Fibroblast of skin of back (primary cell): ENCODE measurements around the gene TTC13.

Experiments used
- DNase-seq: peaks from one replicate; pipeline ENCODE4 v3.0.0-alpha.2; 2013

Gene TTC13

GRCh38 chr1:230940848-230941247 lies 37.8 kb downstream of the TTC13 start:
- peak; percentile 46 for DNase-seq

- peak; percentile 56 for DNase-seq
Measured at GRCh38 chr1:230939806-230940489, 38.7 kb downstream of the TTC13 start.

GRCh38 chr1:230938924-230939368 lies 39.7 kb downstream of the TTC13 start:
- no peak for DNase-seq

DNA sequence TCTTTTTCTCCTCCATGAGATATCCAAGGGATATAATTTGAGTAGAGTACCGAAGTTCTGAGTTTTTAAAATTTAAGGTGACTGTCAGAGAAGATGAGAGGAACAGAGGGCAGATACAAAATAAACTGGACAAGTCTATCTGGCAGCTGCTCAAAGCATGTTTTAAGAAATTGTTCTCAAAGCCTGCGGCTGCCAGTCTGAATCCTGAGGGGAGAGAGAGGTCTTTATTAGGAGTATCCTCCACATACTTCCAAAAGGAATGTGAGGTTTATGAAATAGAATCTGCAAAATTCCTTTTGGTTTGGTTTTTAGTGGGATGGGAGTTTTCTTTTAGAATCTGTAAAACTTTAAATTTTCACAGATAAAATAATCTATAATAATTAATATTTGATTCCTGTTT lies 41.3 kb downstream of the TTC13 start:
- peak; percentile 58 for DNase-seq

DNA sequence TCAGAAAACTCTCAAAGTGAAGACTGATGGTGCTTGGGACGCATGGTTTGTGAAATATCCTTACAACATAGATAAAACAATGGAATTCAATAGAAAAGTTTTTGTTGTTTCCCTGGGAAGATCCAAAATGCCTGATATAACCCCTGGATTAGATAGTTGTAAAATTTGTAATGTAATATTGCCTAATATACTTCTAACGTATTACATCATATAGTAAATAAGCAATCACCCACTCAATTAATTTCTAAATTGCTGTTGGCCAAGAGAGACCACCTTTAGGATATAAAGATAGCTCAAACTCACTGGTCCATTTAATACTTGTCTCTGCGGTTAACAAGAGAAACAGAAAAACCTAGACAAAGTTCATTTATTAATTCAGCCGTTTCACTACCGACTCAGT lies 42.2 kb downstream of the TTC13 start:
- no peak for DNase-seq

DNA sequence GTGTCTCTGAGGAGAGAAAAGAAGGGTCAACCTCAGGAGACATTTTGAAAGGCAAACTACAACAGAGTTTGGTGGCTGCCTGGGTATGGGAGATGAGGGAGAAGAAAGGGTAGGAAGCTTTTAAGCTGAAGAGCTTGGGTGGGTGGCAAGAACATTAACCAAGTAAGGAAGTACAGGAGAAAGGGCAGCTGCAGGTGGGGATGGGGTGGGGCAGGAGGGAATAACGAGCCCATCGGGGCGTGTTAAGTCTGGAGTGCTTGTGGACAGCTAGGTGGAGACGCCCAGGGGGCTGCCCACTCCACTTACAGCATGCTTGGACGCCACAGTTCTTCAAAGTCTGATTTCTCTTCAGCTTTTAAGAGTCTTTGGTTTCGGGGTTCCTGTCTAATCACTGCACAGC lies 42.8 kb downstream of the TTC13 start:
- DNase-seq = no peak

DNA sequence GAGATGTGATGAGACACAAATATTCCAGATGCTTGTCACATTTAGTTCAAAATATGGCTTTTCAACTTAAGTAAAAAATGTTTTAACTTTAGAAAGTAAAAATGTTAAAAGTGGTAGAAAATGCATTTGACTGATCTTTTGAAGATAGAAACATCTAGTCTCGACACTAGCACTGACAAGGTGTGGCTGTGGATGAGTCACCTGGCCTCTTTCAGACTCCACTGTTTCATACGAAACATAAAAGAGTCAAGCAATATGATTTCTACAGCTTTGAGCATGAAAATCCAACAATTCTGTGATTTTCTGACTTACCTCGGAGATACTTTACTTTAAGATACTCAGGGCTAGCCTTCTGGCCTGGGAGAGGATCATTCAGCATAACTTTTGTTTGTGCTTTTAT lies 47.7 kb downstream of the TTC13 start:
- no peak for DNase-seq

- no peak for DNase-seq
Measured at GRCh38 chr1:230926182-230926581, 52.5 kb downstream of the TTC13 start.

DNA sequence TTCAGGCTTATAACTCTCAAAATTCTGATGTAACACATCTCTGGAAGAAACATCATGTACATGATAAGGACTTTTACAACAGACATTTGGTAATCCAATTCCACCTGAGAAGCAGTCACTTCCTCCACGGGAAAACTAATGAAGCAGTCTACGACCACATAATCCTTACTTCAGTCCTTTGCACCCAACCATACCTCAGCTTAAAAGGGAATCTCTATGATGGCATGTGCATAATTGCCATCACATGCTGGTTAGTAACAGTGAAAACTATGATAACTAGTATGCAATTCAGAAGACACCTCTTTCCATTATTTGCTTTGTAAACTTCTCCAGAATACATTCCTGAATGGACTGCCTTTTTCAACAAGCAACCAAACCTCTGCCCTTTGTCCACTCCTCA lies 53.1 kb downstream of the TTC13 start:
- DNase-seq = no peak

DNA sequence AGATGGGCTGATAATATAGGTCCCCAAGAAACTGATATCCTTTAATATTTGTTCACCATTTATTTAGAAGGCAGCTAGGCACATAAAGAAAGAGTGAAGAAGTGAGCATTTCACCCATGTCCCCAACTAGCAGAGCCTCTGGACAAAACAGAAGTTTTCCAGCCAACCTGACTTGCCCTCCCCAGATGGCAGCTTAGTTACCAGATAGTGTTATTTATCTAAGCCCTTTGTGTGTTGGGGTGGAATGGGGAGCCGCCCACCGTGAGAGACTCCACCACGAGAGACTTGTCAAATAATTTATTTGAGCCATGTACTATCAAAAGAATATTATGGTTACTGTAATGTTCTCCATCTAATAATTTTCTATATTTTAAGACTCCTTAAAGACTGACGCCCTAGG lies 55.5 kb downstream of the TTC13 start:
- no peak for DNase-seq

DNA sequence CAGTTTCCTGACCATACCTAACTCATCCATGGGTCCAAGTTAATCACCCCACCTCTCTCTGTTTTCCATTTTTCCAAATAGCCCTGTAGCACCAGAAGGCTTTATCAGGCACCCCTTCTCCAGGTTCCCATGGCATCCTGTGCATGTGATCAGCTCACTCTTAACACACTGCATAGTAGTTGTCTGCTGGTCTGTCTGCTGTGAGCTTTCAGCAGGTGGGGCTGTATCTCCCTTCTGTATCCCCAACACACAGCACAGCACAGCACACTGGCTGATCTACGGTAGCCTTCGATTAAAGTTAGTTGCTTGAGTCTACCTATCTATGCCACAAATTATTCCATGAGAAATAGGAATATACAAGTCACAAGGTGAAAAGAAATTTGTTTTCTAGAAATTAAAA lies 56.0 kb downstream of the TTC13 start:
- DNase-seq = no peak

GRCh38 chr1:230919207-230919606 lies 59.5 kb downstream of the TTC13 start:
- DNase-seq = no peak

- peak; percentile 71 for DNase-seq
Measured at GRCh38 chr1:230917284-230918135, 61.2 kb downstream of the TTC13 start.

DNA sequence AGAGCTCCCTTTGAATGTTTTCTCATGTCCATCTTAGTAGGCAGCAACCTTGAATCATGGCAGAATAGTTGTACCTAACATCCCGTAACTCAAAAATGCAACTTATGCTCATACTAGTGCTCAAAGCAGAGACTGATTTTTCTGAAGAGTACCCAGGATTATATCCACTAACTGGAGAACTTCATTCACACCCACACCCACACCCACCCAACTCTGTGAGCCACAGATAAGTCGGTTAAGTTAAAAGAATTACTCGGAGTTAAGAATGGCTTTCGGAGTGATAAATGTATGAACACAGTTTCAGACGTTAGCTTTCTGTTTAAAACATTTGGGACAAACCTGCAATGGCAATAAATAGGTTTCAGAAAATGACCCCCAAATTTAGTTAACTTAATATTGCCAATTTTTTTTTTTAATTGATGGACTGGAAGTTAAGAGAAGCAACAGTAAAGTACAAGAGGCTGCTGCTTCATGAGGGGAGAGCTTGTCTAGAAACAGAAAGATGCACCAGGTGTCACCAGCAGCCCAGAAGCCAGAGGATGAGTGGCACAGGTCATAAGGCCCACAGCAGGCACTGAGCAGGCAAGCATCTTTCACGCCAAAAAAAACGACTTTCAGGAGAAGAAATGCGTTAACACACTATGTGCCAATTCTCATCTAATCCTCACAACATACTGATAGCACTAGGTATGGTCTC lies 61.9 kb downstream of the TTC13 start:
- DNase-seq = no peak

- DNase-seq = no peak
Measured at GRCh38 chr1:230915078-230915477, 63.6 kb downstream of the TTC13 start.

DNA sequence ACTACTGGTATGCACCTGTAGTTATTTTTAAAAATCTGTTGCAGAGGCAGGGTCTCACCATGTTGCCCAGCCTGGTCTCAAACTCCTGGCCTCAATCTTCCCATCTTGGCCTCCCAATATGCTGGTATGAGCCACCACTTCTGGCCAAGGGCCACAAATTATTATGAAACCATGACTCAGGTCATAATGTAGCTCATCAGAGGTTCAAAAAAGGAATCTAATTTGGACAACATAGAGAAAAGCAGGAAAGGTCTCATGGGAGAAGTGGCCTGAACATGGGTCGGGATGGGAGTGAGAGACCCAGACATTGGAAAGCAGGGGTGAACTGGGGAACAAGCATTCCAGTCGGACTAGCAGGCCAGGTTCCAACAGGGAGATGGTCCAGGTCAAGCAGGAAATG lies 65.2 kb downstream of the TTC13 start:
- DNase-seq = no peak

DNA sequence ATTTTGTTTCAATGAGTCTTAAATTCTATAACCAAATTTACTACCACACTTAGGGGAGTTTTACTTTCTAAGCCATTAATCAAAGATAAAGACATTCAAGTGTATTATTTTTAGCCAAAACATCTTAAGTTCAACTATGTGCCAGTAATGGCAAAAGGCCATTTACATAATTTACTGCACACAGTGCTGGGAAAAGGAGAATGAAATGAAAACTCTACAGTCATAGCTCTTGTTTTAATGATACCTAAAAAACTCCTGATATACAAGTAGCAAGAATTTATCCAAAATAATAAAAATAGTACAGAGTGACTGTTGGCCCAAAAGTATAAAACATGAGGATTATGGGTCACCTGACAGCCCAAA lies 67.9 kb downstream of the TTC13 start:
- DNase-seq = no peak

DNA sequence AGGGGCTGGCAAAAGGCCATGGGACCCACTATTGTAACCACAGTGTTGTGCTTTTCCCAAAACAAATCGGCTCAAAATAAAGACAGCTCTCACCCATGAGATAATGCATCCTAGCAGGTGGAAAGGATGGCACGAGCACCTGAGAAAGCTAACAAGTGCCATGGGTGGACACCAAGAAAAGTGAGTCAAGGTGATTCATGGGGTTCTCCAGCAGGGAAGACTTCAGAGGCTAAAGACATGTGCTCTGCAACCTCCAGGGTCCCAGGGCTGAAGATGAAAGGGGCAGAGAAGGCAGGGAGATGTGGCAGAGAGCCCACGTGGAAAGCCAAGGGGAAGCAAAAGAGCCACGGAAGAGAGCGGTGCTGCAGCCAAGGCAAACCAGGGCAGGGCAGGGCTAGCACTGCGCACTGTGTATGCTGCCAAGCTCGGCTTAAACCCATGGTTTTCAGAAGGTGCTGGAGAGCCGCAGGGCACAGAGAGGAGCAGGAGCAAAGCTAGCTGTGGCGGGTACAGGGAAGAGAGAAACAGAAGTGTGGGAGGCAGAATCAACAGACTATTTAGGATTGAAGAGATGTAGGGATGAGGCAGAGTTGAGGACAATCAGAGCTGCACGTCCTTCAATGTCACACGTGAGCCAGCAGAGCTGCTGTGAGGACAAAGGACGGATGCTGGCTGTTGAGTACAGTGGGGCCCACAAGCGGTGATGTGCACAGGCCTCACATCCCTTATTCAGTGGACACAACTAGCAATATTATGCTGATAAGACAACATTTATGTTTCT lies 68.5 kb downstream of the TTC13 start:
- no peak for DNase-seq

- no peak for DNase-seq
Measured at GRCh38 chr1:230907472-230908205, 71.0 kb downstream of the TTC13 start.

DNA sequence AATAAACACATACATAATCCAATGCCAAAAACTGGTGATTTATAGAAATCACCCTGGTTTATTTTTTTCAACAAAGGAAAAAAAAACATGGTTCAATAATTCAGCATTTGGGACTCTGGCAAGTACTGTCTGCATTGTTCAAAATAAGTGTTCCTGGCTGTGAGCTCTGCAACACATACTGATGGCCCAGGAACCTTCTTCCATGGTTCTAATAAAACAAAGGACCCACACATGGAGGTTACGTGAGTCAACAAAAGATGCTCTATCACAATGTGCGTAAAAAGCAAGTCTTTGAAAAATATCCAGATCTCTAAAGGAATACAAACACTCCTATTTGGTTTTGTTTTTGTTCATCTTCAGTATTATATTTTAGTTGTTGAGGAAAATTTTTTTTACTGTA lies 72.4 kb downstream of the TTC13 start:
- DNase-seq = no peak

DNA sequence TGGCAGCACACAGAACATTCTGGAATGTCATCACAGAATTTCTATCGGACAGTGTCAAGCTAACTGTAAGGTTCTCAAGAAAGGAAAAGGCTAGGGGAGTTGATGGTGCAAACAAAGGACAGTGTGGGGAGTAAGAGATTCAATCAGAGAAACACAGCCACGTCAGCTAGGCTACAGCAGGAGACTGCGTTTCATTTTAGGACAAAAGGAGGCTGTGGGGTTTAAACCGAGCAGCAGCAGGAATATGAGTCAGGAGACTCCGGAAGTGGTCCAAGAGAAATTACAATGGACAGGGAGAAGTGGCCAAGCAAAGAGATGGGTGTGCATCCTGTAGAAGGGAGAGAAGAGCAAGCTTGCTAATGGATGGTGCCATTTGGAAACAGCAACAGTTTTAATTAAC lies 72.9 kb downstream of the TTC13 start:
- DNase-seq = peak; percentile 30

- no peak for DNase-seq
Measured at GRCh38 chr1:230902349-230902923, 76.2 kb downstream of the TTC13 start.
